Measurements from ENCODE around the gene MARK3.

Gene MARK3

GRCh38 chr14:103501921-103502669 is 116.9 kb downstream of the MARK3 start:
- TF ChIP-seq ZFX (IDR thresholded peaks at IDR 0.05; ENCODE audit: borderline replicate concordance) (no peak), CTCF (IDR thresholded peaks at IDR 0.05) (no peak)

GRCh38 chr14:103502877-103503276 is 117.7 kb downstream of the MARK3 start:
- no peak overlapping the region for H3K27ac ChIP-seq

More at GRCh38 chr14:103501921-103502669, 116.9 kb downstream of the MARK3 start:
- no peak overlapping the region for H3K27ac ChIP-seq

GRCh38 chr14:103503296-103503695 is 118.1 kb downstream of the MARK3 start:
- no peak overlapping the region for H3K27ac ChIP-seq
- TF ChIP-seq ZFX (IDR thresholded peaks at IDR 0.05; ENCODE audit: borderline replicate concordance) (no peak), CTCF (IDR thresholded peaks at IDR 0.05) (no peak)

More at GRCh38 chr14:103502877-103503276, 117.7 kb downstream of the MARK3 start:
- TF ChIP-seq ZFX (IDR thresholded peaks at IDR 0.05; ENCODE audit: borderline replicate concordance) (no peak), CTCF (IDR thresholded peaks at IDR 0.05) (no peak)

GRCh38 chr14:103504991-103505565 is 119.9 kb downstream of the MARK3 start:
- TF ChIP-seq CTCF (IDR thresholded peaks at IDR 0.05) = no peak
- TF ChIP-seq ZFX (IDR thresholded peaks at IDR 0.05; ENCODE audit: borderline replicate concordance) = no peak
- H3K27ac ChIP-seq = no peak overlapping the region

- TF ChIP-seq ZFX (IDR thresholded peaks at IDR 0.05; ENCODE audit: borderline replicate concordance) (no peak), CTCF (IDR thresholded peaks at IDR 0.05) (no peak)
- no peak overlapping the region for H3K27ac ChIP-seq
These were observed 122.5 kb downstream of the MARK3 start for GRCh38 chr14:103507751-103508150.

GRCh38 chr14:103508521-103509329 is 123.5 kb downstream of the MARK3 start:
- TF ChIP-seq CTCF (IDR thresholded peaks at IDR 0.05) = no peak
- no peak for TF ChIP-seq ZFX (IDR thresholded peaks at IDR 0.05; ENCODE audit: borderline replicate concordance)
- H3K27ac ChIP-seq = no peak overlapping the region

Data from 22Rv1 (cell line).